HG02610 (cell line): Measurements from ENCODE around the gene KCNB1.

Source experiments
- ATAC-seq: cut with Tn5 transposase; IDR thresholded peaks from one replicate; pipeline ENCODE4 v1.9.1; 2021; ENCODE audit warnings: mild to moderate bottlenecking, moderate library complexity; ENCODE audit not compliant: unreplicated experiment

Gene KCNB1

GRCh38 chr20:49471397-49471796 is 11.1 kb downstream of the KCNB1 start:
- ATAC-seq = no peak

GRCh38 chr20:49470922-49471321 is 11.5 kb downstream of the KCNB1 start:
- ATAC-seq = no peak

GRCh38 chr20:49469060-49469459 is 13.4 kb downstream of the KCNB1 start:
- no peak for ATAC-seq

GRCh38 chr20:49468412-49468811 is 14.1 kb downstream of the KCNB1 start:
- ATAC-seq = no peak

- ATAC-seq = no peak
Measured at GRCh38 chr20:49466114-49466912, 16.2 kb downstream of the KCNB1 start.

GRCh38 chr20:49464556-49464955 is 17.9 kb downstream of the KCNB1 start:
- ATAC-seq = no peak

- no peak for ATAC-seq
Measured at GRCh38 chr20:49462626-49463025, 19.8 kb downstream of the KCNB1 start.

GRCh38 chr20:49461894-49462620 is 20.4 kb downstream of the KCNB1 start:
- no peak for ATAC-seq

- no peak for ATAC-seq
Measured at GRCh38 chr20:49460916-49461315, 21.6 kb downstream of the KCNB1 start.

GRCh38 chr20:49460131-49460530 is 22.3 kb downstream of the KCNB1 start:
- no peak for ATAC-seq

- no peak for ATAC-seq
Measured at GRCh38 chr20:49459684-49460083, 22.8 kb downstream of the KCNB1 start.

- no peak for ATAC-seq
Measured at GRCh38 chr20:49457444-49457843, 25.0 kb downstream of the KCNB1 start.

- ATAC-seq = no peak
Measured at GRCh38 chr20:49456646-49457045, 25.8 kb downstream of the KCNB1 start.

- no peak for ATAC-seq
Measured at GRCh38 chr20:49455691-49456090, 26.8 kb downstream of the KCNB1 start.

- no peak for ATAC-seq
Measured at GRCh38 chr20:49452011-49452482, 30.4 kb downstream of the KCNB1 start.

GRCh38 chr20:49450281-49450721 is 32.2 kb downstream of the KCNB1 start:
- ATAC-seq = no peak

- no peak for ATAC-seq
Measured at GRCh38 chr20:49448917-49449316, 33.6 kb downstream of the KCNB1 start.

GRCh38 chr20:49447946-49448809 is 34.3 kb downstream of the KCNB1 start:
- ATAC-seq = no peak

GRCh38 chr20:49447364-49447763 is 35.1 kb downstream of the KCNB1 start:
- ATAC-seq = no peak

- no peak for ATAC-seq
Measured at GRCh38 chr20:49446808-49447207, 35.7 kb downstream of the KCNB1 start.

GRCh38 chr20:49446080-49446479 is 36.4 kb downstream of the KCNB1 start:
- no peak for ATAC-seq
